ENCODE measurements around the gene FADS2.

The FADS2 gene

GRCh38 chr11:61795876-61796526, 32.1 kb upstream of the FADS2 start:
- DNase-seq (ENCODE audit: low spot score): no peak

- peak; percentile 76 for DNase-seq (ENCODE audit: low spot score)
Observed at GRCh38 chr11:61797263-61797944, 30.7 kb upstream of the FADS2 start.

GRCh38 chr11:61799665-61800284, 28.3 kb upstream of the FADS2 start:
- DNase-seq (ENCODE audit: low spot score): no peak

GRCh38 chr11:61800331-61801281, 27.5 kb upstream of the FADS2 start:
- no peak for DNase-seq (ENCODE audit: low spot score)

- no peak for DNase-seq (ENCODE audit: low spot score)
Observed at GRCh38 chr11:61802605-61803004, 25.5 kb upstream of the FADS2 start.

- DNase-seq (ENCODE audit: low spot score): no peak
Observed at GRCh38 chr11:61803889-61804647, 24.0 kb upstream of the FADS2 start.

GRCh38 chr11:61805146-61805545, 23.0 kb upstream of the FADS2 start:
- no peak for DNase-seq (ENCODE audit: low spot score)

- no peak for DNase-seq (ENCODE audit: low spot score)
Observed at GRCh38 chr11:61806785-61807184, 21.3 kb upstream of the FADS2 start.

GRCh38 chr11:61810671-61811175, 17.4 kb upstream of the FADS2 start:
- no peak for DNase-seq (ENCODE audit: low spot score)

GRCh38 chr11:61811831-61812230, 16.3 kb upstream of the FADS2 start:
- no peak for DNase-seq (ENCODE audit: low spot score)

- no peak for DNase-seq (ENCODE audit: low spot score)
Observed at GRCh38 chr11:61812736-61813411, 15.2 kb upstream of the FADS2 start.

- DNase-seq (ENCODE audit: low spot score): no peak
Observed at GRCh38 chr11:61814247-61814957, 13.7 kb upstream of the FADS2 start.

GRCh38 chr11:61814958-61815789, 12.9 kb upstream of the FADS2 start:
- peak; percentile 99 for DNase-seq (ENCODE audit: low spot score)

- peak; percentile 73 for DNase-seq (ENCODE audit: low spot score)
Observed at GRCh38 chr11:61815790-61816735, 12.0 kb upstream of the FADS2 start.

- peak; percentile 92 for DNase-seq (ENCODE audit: low spot score)
Observed at GRCh38 chr11:61816736-61817455, 11.2 kb upstream of the FADS2 start, which contains the start of gene FADS1. Gene FADS1 (minus strand): TSS chr11:61817003. CDS start chr11:61816929, 74 bp downstream.

GRCh38 chr11:61817471-61818202, 10.5 kb upstream of the FADS2 start:
- no peak for DNase-seq (ENCODE audit: low spot score)

All from AG20443 (cell line).